ENCODE data around the gene VTCN1.

GRCh38 chr1:117135329-117135728, 75.4 kb downstream of the VTCN1 start:
- no peak for TF ChIP-seq CTCF (IDR thresholded peaks at IDR 0.05)
- TF ChIP-seq POLR2AphosphoS5 (IDR thresholded peaks at IDR 0.05): no peak
- no peak for TF ChIP-seq POLR2A (IDR thresholded peaks at IDR 0.05)
